Bronchial epithelial cell (primary cell): ENCODE measurements around the gene RPTOR. TPM values are rescaled to one million over a fixed set of nuclear protein-coding genes. Genes with fewer than 3 reads are reported as not detected.

ENCODE experiments used
- DNase-seq: peaks from one replicate; pipeline ENCODE4 v3.0.0-alpha.2; 2010; ENCODE audit warnings: low read depth
- FAIRE-seq: peaks from 2 replicates; lab custom pipeline; 2011; peaks lifted over from hg19 to GRCh38; lab: Jason Lieb, UNC
- H3K27me3 ChIP-seq: 2 replicates; pipeline ENCODE4 v1.5.1; 2011; ENCODE audit warnings: low read length; ENCODE audit not compliant: control insufficient read depth, insufficient read depth
- H3K36me3 ChIP-seq: 2 replicates; pipeline ENCODE4 v1.5.1; 2011; ENCODE audit warnings: low read length; ENCODE audit not compliant: control insufficient read depth, insufficient read depth
- H3K4me3 ChIP-seq: 2 replicates; pipeline ENCODE4 v1.5.1; 2011; ENCODE audit warnings: mild to moderate bottlenecking, low read depth, low read length, control low read depth
- total RNA-seq: library from RNA; depleted of rRNA; stranded (reverse); fragments of >200 nt; gene quantifications from 2 replicates; pipeline ENCODE4 v1.2.1, GENCODE V29; 2014
- TF ChIP-seq, protein P1 (sequence below): IDR thresholded peaks from 2 replicates; pipeline ENCODE4 v1.5.1; 2011; ENCODE audit warnings: mild to moderate bottlenecking, moderate library complexity, low read length, control low read depth, inconsistent platforms; ENCODE audit not compliant: insufficient read depth, severe bottlenecking

RPTOR gene
- total RNA-seq, 1 donor from 2014 or later: 14.0 TPM

GRCh38 chr17:80649200-80649644 is 104.6 kb downstream of the RPTOR start:
- peak; percentile 47 for DNase-seq

GRCh38 chr17:80649672-80650330 is 105.2 kb downstream of the RPTOR start:
- TF ChIP-seq, protein P1, sequence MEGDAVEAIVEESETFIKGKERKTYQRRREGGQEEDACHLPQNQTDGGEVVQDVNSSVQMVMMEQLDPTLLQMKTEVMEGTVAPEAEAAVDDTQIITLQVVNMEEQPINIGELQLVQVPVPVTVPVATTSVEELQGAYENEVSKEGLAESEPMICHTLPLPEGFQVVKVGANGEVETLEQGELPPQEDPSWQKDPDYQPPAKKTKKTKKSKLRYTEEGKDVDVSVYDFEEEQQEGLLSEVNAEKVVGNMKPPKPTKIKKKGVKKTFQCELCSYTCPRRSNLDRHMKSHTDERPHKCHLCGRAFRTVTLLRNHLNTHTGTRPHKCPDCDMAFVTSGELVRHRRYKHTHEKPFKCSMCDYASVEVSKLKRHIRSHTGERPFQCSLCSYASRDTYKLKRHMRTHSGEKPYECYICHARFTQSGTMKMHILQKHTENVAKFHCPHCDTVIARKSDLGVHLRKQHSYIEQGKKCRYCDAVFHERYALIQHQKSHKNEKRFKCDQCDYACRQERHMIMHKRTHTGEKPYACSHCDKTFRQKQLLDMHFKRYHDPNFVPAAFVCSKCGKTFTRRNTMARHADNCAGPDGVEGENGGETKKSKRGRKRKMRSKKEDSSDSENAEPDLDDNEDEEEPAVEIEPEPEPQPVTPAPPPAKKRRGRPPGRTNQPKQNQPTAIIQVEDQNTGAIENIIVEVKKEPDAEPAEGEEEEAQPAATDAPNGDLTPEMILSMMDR: peak; percentile 26
- Histone ChIP-seq H3K27me3 (no peaks in the 10 kb centered on the region), H3K36me3 (no peaks in the 10 kb centered on the region), H3K4me3 (no peak overlapping the region)
- FAIRE-seq (peak; percentile 84), DNase-seq (peak; percentile 81)

More at GRCh38 chr17:80649200-80649644, 104.6 kb downstream of the RPTOR start:
- H3K27me3 ChIP-seq: no peaks in the 10 kb centered on the region
- H3K4me3 ChIP-seq: no peak overlapping the region
- H3K36me3 ChIP-seq: no peaks in the 10 kb centered on the region
- TF ChIP-seq, protein P1: no peak
- FAIRE-seq: peak; percentile 43

- TF ChIP-seq, protein P1: no peak
- Histone ChIP-seq H3K4me3 (no peak overlapping the region), H3K36me3 (no peaks in the 10 kb centered on the region), H3K27me3 (no peaks in the 10 kb centered on the region)
- FAIRE-seq (no peak), DNase-seq (no peak)
Observed at GRCh38 chr17:80650331-80650672, 105.7 kb downstream of the RPTOR start.

DNA sequence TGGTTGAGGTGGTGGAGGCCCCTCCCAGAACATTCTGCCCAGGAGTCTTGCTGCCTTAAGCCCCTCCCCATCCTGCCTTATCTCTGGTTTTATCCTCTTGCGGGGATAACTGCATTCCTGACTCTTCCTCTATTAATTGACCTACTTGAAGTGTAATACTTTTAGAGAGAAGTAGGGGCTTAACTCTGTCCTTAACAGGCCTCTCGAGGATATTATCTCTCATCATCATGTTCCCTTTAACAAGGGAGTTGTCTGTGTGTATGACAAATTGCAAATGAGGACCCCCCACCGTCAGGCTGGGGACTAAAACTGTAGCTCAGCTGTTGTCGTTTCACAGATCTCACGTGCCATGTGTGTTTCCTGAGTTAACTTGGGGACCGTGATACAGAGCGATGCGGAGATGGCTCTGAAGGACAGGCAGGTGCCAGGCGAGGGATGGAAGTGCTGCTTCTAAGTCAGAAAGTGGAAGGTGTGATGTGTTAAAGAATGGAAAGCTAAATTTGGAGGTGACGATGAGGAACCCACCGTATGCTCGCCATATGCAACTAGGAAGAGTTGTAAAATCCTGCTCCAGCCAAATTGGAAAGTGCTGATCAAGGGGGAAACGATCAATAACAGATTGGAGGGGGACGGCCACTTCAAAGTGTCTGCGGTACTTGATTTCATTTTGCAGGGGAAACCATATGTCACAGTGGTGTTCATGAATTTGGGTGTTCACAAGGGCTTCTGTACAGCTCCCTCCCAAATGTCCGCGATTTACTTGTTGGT is 106.3 kb downstream of the RPTOR start:
- Histone ChIP-seq H3K36me3 (no peaks in the 10 kb centered on the region), H3K27me3 (no peaks in the 10 kb centered on the region), H3K4me3 (no peak overlapping the region)
- no peak for DNase-seq
- TF ChIP-seq, protein P1: no peak
- peak; percentile 60 for FAIRE-seq

DNA sequence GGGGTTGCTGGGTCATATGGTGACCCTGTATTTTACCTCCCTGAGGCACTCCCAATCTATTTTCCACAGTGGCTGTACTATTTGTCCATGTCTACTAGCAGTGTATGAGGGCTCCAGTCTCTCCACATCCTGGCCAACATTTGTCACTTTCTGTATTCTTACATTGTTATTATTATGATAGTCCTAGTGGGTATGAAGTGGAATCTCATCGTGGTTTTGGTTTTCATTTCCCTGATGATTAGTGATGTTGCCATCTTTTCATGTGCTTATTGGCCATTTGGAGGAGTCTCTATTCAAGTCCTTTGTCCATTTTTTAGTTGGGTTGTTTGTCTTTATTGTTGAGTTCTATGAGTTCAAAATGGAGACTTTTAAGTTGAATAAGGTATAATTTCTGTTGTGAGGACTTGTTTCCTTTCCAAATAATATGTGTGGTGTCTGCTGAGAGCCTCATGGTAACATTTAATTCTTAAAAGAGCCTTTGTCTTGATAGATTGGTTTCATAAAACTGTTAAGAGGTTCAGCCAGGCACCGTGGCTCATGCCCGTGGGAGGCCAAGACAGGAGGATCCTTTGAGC is 108.2 kb downstream of the RPTOR start:
- no peaks in the 10 kb centered on the region for H3K27me3 ChIP-seq
- DNase-seq: no peak
- TF ChIP-seq, protein P1: no peak
- H3K4me3 ChIP-seq: no peak overlapping the region
- H3K36me3 ChIP-seq: no peaks in the 10 kb centered on the region
- no peak for FAIRE-seq
